T-helper 1 cell treated with Interleukin-12 subunit alpha and Interleukin-12 subunit beta and Interleukin-4 antibody, amounts not matched to agents 30 ng/mL and 1 ng/mL, for 36 hours (primary cell): ENCODE measurements around the gene TUBB1. TPM values are rescaled to one million over a fixed set of nuclear protein-coding genes. Genes with fewer than 3 reads are reported as not detected.
"Not testable (repeated sequence)": the region's sequence is repeated elsewhere in the genome, so short reads cannot be mapped to it uniquely, and the experiment has no call there.

Source experiments
- intact Hi-C: fragments of 100-400 bp; cut with micrococcal nuclease; formaldehyde crosslinking; loops from one replicate; pipeline ENCODE4 v1.15.1; 2024
- total RNA-seq: library from RNA; stranded (reverse); gene quantifications from 2 replicates; pipeline ENCODE4 v1.2.3, GENCODE V29; 2022

Gene TUBB1
- total RNA-seq, 1 donor from 2014 or later, result not detected

GRCh38 chr20:59004763-59005522 lies 14.3 kb upstream of the TUBB1 start:
- intact Hi-C loops, result loop anchor here (1.0 to 10.0 kb wide), 3 partner anchors 24 to 700 kb away; partner anchors contain the start of genes NELFCD, PRELID3B and RAB22A

- intact Hi-C loops, result loop anchor here (1.0 to 10.0 kb wide), 3 partner anchors 24 to 701 kb away; partner anchors contain the start of genes NELFCD, PRELID3B and RAB22A
These were observed 13.6 kb upstream of the TUBB1 start for GRCh38 chr20:59005523-59006166.

- intact Hi-C loops, result loop anchor here (10.0 kb wide), 1 partner anchor 702 kb away; the partner anchor contains the start of gene RAB22A
These were observed 12.9 kb upstream of the TUBB1 start for GRCh38 chr20:59006167-59006863.

DNA sequence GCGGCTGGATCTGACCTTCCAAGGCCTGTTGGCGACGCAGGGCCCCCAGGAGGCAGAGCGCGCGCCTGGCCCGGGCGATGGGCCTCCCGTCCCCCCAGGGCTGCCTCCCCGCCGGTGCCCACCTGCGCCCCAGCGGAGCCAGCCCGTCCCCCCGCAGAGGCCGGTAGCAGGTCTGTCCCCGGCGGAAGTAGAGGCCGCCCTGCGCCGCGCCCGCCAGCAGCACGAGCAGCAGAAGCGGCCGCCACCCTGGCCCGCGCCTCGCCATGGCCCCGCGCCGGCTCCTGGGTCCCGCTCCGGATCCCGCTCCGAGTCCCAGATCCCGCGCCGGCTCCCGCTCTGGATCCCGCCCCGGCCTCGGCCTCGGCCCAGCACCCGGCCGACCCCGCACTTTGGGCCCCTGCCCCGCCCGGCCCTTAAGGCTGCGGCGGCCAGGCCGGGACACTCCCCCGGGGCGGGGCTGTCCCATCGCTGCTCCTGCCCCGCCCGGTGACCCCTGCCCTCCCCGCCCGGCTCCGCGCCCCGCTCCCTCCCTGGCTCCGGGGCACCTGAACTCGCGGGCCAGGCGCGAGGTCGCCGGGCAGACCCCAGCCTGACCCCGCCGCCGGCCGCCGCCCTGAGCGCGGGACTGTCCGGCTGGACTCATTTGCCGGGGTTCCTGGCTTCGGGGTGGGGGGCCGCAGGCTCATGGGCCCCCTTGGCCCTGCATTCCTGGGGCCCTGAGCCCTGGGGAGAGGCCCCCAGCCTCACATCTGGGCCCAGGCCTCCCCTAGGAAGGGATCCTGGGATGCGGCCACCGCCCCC lies 12.2 kb upstream of the TUBB1 start, which contains the start of gene CTSZ:
CTSZ (minus strand) TSS at position 391 of the 801 bp plus-strand sequence; CDS start at position 265, 126 bp downstream.
- intact Hi-C loops, result loop anchor here (1.0 to 10.0 kb wide), 2 partner anchors 25 to 702 kb away; partner anchors contain the start of genes ATP5F1E and RAB22A

DNA sequence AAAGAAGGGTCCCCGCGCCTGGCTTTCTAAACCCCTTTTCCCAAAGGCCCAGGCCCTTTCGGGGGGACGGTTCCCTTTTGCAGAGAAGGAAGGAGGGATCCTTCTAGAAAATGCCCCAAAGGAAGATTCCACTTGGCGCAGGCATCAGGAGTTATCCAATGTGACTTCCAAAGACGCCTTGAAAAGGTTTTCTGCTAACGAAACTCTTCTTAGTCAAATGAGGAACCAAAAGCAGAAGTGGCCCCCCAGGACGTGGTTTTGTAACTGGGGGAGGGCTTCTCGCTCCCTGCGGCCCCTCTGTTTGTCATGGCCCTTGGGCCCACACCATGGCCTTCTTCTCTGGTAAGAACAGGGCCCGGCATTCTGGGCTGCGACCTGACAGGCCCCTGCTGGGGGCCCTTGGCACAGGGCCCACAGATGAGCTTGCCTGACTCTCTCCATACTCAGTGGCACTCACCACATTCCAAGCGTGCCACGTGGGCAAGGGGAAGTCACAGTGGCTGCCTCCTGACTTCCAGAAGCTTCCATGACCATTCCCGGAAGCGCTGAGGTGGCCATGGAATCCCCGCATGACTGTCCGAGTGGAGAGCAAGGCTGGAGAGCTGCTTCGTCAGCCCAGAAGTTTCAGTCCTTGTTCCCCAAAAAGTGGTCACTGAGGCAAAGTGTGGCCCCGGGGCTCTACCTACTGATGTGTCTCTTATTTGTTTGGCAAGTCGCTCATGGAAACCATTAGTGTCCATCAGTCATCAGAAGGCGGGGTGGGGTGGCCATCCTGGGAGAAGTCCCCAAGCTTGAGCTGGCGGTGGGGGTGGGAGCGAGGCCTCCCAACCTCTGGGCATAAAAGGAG lies 11.3 kb upstream of the TUBB1 start:
- intact Hi-C loops, result loop anchor here (1.0 to 10.0 kb wide), 2 partner anchors 24 to 703 kb away; partner anchors contain the start of genes ATP5F1E and RAB22A

- intact Hi-C loops, result loop anchor here (10.0 kb wide), 1 partner anchor 704 kb away; the partner anchor contains the start of gene RAB22A
These were observed 10.4 kb upstream of the TUBB1 start for GRCh38 chr20:59008715-59009336.

DNA sequence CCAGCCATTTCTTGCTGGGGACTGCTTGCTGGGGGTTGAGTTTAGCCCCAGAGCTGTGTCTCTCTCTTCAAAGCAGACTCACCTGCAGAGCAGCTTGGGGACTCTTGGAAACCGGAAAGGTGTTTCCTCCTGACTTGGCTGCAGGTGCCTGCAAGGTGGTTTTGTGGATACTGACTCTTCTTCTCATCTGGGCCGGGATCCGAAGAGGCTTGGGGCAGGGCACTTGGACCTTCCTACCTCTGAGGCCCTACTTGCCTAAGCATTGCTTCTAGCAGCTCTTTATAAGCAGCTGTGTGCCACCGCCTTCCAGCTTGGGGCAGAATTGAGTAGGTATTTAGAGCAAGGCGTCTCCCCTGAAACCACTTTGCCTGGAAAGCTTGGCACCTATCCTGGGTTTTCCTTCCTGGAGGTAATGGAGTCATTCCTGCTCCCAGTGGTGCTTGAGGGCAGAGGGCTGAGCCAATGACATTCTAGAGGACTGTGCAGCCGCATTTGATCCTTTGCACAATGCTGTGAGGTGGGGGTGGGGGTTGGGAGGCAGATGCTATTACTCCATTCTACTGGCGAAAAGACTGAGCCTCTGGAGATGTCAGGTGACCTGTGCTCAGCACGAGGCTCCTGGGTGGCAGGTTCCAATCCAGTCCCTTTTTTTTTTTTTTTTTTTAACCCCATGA lies 8.8 kb upstream of the TUBB1 start:
- intact Hi-C loops, result no loop called here

DNA sequence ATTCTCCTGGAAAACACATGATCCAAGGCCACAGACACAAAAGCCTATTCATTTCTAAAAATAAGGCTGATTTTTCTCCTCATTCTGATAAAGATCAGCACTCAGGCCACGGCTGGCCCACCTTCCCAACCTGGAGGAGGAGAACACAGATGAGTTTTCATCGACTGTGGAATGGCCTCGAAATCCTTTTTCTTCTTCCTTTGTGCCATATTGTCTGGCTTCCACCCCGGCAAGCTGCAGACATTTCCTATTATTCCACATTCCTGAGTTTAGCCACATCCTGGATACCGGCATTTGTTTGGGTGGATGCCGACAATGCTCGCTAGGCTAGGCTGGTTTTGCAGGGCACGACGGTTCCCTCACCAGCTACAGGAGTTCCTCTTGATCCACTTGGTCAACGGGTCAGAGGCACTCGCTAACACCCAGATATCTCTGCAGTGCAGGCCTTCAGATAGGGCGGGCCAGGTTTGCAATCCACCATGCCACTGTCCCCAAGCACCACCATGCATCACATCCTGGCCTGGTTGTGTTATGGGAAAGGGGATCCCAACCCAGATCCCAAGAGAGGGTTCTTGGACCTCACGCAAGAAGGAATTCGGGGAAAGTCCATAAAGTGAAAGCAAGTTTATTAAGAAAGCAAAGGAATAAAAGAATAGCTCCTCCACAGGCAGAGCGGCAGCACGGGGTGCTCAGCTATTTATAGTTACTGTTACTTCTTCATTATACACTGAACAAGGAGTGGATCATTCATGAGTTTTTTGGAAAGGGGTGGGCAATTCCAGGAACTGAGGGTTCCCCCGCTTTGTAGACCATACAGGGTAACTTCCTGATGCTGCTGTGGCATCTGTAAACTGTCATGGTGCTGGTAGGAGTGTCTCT lies 8.0 kb upstream of the TUBB1 start:
- intact Hi-C loops, result no loop called here

GRCh38 chr20:59011874-59012157 lies 7.4 kb upstream of the TUBB1 start:
- intact Hi-C loops, result not testable (repeated sequence)

- intact Hi-C loops, result no loop called here
These were observed 5.9 kb upstream of the TUBB1 start for GRCh38 chr20:59013031-59013951.

DNA sequence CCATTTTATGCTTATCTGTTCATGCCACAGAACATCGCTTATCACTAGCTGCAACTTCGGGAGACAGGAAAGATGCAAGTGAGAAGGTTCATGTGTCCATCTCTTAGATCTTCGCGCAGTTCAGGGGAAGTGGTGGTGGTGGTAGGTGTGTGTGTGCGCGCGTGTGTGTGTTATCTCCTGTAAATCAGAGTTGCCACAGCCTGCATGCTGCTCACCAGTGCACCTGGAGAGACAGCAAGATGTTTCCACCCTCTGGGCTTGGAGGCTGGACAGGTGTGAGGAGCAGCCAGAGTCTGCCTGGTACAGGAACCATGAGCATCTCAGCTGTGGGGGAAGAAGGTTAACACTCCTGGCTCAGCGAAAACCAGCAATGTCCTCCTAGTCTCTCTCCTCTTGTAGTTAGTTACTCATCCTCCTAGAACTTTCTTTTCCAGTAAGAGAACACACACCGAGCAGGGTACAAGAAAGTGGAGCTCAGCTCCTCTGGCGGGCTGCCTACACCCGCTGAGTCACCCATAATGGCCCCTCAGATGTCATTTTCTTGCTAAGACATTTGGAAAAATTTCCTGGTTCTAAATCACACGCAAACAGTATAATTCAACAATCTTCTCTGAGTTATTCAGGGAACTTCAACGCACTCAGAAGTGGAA lies 5.1 kb upstream of the TUBB1 start:
- intact Hi-C loops, result no loop called here

DNA sequence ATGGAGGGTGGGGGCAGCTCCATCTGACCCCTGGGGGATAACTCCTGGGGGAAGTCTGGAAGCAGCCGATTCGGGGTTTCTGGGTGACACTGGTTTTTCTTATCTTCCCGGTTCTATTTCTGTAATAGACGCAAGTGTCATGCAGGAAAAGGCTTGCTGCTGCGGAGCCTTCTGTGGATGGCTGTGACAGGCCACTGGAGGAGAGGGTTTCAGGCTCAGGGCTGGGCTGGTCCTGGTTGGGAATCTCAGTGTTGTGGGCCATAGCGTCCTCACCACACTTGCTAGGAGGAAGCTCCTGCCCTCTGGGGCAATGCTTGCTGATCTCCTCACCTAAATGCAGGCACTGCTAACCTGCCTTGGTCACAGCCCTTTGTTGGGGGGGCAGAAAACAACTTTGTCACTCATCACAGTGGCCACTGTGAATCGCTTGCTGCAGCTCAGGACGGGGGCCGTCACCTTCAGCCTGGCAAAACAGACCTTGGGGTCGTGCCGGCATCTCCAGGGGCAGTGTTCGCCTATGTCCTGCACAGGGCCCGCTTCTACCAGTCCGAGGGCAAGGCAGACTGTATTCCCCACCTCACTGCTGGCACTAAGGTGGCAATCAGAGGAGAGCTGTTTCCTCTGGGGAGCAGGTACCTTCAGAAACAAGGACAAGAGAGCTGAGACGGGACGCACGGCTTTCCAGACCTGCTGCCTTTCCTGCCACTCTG lies 4.4 kb upstream of the TUBB1 start:
- intact Hi-C loops, result no loop called here

- intact Hi-C loops, result no loop called here
These were observed 3.8 kb upstream of the TUBB1 start for GRCh38 chr20:59015411-59015810.

DNA sequence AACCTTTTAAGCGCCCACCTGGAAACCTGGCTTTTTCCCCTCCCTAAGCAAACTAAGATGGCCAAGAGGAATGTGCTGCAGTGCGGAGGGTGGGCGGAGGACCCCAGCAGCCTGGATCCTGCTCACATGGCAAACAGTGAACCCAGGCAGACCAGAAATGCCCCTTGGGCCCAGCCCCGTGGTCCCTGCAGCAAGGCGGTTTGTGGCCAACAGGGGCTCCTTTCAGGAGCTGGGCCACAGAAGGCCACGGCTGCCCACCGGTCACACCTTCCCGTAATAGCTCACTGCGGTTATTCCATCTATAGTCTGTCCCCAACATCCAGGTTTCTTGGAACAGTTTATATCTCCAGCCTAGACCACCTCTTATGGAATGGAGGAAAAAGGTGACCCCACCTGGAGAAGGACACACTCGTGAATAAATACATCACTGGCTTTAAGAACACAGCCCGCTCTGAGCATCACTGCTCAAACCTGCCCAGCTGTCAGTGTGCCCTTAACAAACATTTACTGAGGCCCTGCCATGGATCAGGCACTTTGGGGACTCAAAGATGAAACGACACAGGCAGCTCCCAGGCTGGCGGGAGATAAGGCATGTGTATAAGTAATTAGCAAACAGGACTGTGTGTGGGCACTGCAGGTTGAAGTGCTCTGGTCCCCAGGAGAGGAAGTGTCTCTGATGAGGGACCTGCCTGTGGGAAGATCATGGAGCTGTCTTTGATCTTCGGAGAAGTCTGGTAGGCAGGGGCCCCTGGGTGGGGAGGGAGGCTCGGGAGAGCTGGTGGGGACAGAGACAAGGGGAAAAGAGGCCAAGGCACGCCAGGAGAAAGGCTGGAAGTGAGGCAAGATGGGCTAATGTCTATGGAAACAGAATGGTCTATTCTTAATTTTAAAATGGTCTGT lies 3.2 kb upstream of the TUBB1 start:
- intact Hi-C loops, result loop anchor here (2.0 kb wide), 1 partner anchor 17 kb away; the partner anchor contains the start of gene ATP5F1E
